ENCODE results near the gene SMCHD1. TPM values are rescaled to one million over a fixed set of nuclear protein-coding genes. Genes with fewer than 3 reads are reported as not detected.
"Not testable (repeated sequence)": the region's sequence is repeated elsewhere in the genome, so short reads cannot be mapped to it uniquely, and the experiment has no call there.

SMCHD1 gene
- total RNA-seq, 1 experiment from 2014 or later: 37.8 TPM

DNA sequence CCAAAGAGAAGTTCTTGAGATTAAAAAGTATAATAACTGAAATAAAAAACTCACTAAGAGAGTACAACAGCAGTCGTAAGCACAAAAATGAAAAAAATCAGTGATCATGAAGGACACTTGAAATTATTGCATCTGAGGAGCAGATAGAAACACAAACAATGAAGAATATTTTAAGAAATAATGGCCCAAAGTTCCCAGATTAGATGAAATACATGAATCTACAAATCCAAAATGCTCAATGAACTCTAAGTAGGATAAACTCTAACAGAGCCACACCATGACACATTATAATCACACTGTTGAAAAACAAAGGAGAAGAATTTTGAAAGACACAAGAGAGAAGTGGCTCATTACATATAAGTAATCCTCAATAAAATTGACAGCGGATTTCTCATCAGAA, 159.4 kb downstream of the SMCHD1 start:
- no peak for DNase-seq (ENCODE audit: low read depth)

DNA sequence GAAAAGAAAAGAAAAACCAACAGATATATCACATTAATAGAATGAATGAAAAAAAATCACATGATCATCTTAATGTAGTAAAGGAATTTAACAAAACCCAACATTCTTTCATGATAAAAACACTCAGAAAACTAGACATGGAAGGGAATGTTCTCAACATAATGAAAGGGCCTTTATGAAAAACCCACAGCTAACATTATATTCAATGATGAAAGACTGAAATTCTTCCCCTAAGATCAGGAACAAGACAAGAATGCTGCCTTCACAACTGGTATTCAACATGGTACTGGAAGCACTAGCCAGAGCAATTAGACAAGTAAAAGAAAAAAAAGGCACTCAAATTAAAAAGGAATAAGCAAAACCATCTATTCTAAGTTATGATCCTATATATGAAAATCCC, 162.8 kb downstream of the SMCHD1 start:
- no peak for DNase-seq (ENCODE audit: low read depth)

DNA sequence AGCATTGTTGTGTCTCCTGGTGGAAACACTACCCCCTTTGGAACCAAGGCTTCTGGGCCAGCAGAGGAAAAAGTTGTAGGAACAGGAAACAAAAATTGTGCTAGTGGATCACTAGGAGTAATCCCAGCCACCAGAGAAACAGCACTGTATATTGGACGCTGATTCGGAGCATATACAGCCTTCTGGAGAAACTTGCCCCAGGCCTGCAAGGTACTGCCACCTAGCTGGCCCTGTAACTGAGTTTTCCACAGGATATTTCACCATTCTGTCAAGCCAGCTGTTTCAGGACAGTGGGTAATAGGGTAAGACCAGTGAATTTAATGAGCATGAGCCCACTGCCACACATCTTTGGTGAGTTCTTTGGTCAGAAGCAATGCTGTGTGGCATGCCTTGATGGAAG, 166.2 kb downstream of the SMCHD1 start:
- no peak for DNase-seq (ENCODE audit: low read depth)

DNA sequence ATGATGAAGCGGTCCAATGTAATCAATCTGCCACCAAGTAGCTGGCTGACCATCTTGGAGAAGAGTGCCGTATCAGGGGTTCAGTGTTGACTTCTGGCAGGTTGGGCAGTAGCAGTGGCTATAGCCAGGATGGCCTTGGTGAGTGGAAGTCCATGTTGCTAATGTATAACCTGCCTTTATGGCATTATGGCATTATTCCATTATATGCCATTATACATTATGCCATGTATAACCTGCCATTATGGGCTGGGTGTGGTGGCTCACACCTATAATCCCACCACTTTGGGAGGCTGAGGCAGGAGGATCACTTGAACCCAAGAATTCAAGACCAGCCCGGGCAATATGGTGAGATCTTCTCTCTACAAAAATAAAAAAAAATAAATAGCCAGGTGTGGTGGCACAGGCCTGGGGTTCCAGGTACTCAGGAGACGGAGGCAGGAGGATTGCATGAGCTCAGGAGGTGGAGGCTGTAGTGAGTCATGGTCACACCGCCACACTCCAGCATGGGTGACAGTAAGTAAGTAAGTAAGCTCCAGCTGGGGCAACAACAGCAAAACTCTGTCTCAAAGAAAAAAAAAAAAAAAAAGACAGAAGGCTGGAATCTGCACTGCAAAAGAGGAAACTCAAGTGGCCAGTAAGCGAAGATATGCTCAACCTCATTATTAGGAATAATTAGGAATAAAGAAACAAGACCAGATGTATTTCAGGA, 166.8 kb downstream of the SMCHD1 start:
- DNase-seq (ENCODE audit: low read depth): no peak

DNA sequence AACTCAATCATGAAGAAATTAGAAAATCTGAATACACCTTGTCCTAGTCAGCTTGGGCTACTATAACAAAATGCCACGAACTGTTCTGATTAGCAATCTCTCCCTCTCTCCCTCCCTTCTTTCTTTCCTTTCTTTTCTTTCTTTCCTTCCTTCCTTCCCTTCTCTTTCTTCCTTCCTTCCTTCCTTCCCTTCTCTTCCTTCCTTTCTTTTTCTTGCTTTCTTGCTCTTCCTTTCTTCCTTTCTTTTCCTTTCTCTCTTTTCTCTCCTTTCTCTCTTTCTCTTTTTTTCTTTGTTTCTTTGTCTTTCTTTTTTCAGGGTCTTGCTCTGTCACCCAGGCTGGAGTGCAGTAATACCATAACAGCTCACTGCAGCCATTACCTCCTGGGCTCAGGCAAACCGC, 167.7 kb downstream of the SMCHD1 start:
- no peak for DNase-seq (ENCODE audit: low read depth)

DNA sequence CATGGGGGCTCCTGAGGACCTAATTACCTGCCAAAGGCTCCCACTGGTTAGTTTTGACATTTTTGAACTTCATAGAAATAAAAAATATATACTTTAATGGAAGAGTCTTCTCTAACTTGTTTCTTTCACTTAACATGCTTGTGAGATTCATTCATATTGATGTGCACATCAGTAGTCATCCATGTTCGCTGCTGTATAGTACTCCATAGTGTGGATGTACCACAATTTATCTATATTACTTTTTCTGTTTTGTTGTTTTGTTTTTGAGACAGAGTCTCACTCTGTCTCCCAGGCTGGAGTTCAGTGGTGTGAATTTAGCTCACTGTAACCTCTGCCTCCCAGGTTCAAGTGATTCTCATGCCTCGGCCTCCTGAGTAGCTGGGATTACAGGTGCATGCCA, 168.4 kb downstream of the SMCHD1 start:
- no peak for DNase-seq (ENCODE audit: low read depth)

DNA sequence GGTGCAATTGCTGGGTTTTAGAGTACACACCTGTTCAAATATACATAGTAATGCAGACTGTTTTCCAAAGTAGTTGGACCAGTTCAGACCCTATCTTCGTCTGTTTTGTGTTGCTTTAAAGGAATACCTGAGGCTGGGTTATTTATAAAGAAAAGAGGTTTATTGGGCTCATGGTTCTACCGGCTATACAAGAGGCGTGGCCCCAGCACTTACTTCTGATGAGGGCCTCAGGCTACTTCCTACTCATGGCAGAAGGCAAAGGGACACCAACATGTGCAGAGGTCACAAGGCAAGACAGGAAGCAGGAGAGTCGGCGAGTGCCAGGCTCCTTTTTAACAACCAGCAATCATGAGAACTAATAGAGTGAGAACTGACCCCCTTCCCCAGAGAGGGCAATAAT, 169.3 kb downstream of the SMCHD1 start:
- DNase-seq (ENCODE audit: low read depth): no peak

DNA sequence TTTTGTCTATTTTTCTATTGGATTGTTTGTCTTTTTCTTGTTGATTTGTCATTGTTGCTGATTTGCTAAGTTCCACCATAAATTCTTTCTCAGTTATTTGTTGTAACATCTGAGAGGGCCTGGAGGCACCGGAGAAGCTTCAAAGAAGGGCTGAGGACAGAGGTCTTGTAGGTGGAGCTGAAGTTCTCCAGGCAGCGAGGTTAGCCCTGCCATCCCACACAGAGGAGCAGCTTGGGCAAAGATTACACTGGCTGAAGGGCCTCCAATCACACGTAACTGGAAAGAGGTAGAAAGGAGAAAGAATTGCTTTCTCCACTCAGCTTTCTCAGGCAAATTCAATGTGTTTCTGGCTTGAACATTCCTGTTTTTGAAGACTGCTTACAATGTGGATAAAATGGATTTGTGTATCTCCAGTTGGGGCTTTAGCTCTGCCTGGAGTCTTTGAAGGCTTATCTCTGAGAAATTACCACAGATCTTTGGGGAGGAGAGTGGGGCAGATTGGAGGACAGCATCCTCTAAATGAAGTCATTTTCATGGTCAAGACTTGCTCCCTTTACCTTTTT, 170.2 kb downstream of the SMCHD1 start:
- DNase-seq (ENCODE audit: low read depth): no peak

DNA sequence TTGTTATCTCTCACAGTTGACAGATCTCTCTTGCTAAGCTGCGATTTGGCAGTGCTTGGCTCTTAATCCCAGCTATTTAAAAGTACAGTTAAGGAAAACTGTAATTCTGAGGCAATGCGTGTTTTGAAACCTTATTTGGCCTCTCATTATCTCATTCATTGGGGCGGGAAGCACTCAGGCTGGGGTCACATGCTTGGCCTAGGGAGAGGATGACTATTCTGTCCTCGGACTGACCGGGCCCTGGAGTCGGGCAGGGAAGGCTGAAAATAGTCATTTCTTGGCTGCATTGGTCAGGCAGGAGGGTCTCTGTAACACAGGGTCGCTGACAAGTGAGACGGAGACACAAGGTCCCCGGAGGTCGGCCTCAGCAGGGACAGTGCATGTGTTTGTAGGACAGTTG, 171.1 kb downstream of the SMCHD1 start:
- DNase-seq (ENCODE audit: low read depth): no peak

DNA sequence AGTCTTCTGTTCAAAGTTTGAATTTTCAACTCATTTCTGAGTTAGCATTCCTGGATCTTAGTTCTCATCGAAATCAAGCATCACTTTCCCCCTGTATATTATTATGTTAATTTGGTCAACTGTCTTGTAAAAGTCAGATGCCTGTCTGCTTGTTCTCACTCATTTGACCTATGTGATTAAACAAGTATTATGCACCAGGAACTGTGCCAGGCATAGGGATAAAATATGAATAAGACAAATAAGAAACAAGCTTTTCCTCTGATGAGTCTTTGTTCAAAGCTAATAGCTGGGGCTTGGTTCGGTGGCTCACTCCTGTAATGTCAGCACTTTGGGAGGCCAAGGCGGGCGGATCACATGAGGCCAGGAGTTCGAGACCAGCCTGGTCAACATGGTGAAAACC, 171.5 kb downstream of the SMCHD1 start:
- no peak for DNase-seq (ENCODE audit: low read depth)

DNA sequence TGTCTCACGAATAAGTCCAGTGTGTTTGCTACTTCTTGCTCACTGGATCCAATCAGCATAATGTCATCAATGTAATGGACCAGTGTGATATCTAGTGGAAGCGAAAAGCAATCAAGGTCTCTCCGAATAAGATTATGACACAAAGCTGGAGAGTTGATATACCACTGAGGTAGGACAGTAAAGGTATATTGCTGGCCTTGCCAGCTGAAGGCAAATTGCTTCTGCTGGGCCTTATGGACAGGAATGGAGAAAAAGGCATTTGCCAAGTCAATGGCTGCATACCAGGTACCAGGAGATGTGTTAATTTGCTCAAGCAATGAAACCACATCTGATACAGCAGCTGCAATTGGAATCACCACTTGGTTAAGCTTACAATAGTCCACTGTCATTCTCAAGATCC, 180.6 kb downstream of the SMCHD1 start:
- not testable (repeated sequence) for DNase-seq (ENCODE audit: low read depth)

DNA sequence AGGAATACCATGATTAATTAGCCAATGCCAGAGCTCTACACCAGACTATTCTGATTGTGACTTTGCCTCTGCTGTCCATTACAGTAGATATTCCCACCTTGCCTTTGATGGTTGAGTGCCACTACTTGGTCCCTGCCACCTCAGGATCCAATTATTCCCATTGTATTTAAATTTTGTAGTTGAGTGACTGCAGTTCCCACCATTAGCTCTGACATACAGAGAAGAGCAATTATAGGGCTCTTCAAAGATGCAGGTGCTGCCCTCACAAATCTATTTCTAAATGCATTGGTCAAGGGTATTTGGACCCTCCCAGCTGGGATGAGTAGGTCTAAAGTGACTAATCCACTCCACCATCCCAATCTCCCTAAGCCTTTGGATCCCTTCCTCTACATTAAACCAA, 181.8 kb downstream of the SMCHD1 start:
- not testable (repeated sequence) for DNase-seq (ENCODE audit: low read depth)

DNA sequence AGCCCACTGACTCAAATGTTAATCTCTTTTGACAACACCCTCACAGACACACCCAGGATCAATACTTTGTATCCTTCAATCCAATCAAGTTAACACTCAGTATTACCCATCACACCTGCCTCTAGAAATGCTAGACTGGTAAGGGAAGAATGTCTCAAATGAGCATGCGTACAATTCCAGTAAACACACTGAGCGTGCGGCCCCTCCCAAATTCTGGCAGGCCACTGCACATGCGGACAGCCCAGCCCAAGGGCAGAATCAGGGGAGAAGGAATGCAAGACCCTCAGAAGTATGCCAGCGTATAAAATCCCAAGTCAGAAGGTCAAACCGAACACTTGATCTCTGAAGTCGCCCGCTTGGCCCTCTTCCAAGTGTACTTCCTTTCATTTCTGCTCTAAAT, 183.7 kb downstream of the SMCHD1 start:
- DNase-seq (ENCODE audit: low read depth): no peak

DNA sequence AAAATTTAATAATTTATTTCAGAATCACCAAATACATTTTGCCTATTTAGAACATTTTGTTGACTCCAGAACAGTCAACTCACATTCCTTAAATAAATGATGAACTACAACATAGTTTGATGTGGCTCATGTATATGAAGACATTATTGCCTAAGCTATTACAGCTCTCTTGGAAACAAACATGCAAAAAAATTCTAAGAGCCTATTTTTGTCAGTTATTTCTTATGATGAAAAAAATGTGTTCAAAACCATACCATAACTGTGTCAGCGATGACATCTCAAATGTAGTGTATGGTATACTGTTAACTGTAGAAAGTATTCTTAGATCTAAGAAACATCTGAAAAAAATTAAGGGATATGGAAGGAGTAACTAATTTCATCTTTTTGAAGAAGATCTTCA, 185.0 kb downstream of the SMCHD1 start:
- no peak for DNase-seq (ENCODE audit: low read depth)

DNA sequence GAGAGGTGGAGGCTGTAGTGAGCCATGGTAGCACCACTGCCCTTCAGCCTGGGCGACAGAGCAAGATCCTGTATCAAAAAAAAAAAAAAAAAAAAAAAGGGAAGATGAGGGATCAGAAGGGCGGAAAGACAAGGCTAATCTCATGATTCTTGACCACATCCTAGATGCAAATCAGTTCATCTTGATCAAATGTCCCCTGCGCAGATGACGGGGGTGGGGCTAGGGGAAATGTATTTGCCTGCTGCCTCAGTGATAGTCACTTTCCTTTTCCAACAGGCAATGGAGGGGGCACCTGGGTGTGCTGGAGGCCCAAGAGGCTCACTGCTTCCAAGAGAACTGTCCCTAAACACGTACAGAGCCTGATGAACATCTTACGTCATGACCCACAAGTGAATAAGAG, 187.6 kb downstream of the SMCHD1 start:
- DNase-seq (ENCODE audit: low read depth): no peak

DNA sequence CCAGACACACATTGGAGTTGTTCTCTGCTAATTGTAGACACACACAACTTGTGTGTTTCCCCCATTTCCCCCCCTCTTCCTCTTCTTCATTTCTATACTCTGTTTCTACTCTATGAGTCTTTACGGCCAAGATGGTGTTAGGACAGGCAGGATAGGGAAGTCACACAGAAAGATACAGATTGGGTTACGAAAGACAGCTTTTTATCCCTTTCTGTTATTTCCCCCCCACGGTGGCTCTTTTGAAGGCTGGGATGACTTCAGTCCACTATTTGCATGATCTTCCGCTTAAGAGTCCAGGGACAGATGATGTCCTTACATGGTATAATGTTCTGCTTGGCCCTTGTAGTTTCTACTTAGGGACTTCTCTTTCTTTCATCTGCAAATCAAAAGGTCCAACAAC, 189.6 kb downstream of the SMCHD1 start:
- DNase-seq (ENCODE audit: low read depth): no peak

DNA sequence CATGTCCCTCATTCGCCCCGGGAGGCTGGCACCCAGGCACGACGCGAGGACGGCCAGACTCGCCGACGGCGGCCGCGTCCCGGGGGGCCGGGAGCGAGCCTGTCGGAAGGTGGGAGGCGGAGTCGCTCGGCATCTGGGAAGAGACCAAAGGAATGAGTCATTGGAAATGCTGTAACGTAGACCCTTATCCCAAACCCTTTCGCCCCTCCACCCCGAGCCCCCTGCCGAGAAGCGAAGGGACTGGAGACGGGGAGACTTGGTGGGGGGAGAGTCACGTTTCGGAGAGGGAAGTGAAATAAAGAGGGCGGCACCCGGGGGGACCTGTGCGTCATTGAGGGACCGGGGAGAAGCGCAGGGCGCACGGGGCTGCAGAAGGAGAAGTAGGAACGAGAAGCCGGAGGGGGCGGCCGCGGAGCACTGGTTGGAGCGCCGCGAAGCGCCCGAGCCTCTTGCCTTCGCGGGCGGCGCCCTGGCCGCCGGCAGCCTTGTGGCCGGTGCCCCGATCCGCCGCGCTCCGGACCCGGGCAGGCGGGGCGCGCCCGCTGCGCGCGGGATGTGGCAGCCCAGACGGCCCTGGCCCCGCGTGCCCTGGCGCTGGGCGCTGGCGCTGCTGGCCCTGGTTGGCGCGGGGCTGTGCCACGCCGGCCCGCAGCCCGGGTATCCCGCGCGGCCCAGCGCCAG, 191.2 kb downstream of the SMCHD1 start, which contains the start of gene EMILIN2:
Gene EMILIN2 (plus strand): TSS at position 371 of the 681 bp plus-strand sequence. CDS start 183 bp downstream, at position 554.
- DNase-seq (ENCODE audit: low read depth): peak; percentile 31

DNA sequence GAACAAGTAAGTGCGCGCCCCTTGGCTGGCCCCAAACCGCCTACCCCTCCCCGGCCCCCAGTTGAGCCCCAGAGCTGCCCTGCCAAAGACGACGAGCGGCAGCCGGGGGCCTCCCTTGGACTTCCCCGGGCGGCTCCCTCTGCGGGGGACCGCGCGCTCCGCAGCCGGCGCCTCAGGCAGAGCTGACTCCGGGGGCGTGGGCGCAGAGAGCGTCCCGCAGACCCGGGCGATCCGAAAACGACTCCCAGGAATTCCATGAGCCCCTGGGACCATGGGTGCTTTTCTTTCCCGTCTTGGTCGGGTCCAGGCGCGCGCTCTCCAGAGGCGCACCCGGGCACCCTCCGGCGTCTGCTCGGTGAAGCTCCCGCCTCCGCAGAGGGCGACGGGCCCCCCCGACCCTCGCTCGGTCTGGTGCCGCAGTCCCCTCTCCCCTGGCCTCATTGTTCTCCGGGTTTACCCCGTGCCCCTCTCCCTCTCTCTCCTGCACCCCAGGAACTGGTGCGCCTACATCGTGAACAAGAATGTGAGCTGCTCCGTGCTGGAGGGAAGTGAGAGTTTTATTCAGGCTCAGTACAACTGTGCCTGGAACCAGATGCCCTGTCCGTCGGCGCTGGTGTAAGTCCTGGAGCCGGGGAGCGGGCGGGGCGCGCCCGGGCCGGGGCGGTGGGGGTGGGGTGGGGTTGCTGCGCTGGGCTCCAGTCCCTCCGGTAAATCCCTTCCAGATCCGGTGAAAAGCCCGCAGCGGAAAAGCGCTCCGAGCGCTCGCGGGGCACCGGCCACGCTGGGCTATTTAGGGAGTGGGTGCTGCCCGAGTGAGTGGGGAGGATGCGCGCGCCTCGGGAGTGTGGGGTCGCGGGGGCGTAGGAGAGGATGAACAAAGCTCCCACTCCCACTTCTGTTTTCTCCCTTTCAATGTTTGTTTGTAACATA, 192.1 kb downstream of the SMCHD1 start:
- DNase-seq (ENCODE audit: low read depth): peak; percentile 3

DNA sequence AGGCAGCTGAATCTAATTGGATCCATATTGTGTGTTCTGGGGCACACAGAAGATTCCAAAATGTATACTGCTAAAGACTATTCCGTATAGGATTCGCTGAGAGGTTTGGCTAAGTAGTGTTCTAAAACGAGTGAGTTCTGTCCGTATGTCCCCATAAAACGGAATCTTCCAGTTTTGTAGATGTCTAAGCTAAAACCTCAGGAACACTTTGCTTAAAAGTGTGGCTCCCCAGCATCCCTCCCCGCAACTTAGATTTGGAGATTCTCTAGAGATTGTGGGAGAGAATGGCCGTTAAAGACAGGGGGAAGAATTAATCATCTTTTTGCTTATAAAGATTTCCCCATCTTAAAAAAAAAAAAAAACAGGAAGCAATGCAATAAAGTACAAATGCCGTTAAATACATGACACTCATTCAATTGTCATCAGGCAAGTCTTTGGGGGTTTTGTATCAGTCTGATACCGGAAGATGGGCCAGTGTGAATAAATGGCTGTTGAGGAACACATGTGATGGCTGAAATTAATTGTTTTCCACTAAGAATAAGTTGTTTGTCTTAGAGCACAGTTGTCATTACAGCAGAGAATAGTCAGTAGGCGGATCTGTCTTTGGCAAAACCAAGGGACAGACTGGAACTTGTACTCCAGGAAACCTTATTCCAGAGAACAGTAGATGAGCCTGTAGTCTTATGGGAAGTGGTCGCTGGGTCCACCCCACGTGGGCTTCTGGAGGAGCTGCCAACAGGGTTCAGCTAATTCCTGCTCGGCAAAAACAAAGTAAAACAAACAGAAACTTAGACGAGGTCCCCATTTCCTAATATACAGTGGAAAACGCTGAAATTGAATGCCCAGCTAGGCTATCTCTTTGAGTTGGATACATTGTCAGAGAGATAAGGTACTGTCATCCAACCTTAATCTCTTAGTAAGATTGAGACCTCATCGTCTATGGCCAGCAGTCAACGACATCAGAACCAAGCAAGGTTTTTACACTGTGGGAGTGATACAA, 193.0 kb downstream of the SMCHD1 start:
- DNase-seq (ENCODE audit: low read depth): no peak

DNA sequence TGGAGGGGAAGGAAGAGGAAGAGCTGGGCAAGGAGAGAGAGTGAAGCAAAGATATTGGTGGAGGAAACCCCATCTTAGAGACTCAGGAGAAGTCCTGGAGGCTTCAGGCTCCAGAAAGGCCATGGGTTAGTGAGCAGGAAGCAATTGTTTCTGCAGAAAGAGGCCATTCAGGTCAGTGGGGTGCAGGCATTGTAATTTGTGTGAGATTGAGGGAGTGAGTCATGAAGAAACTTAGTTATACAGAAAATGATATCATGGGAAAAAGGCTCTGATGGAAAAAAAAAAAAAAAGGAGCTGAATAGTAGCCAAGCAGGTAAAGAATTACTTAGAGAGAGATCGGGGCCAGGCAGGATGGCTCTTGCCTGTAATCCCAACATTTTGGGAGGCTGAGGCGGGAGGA, 195.3 kb downstream of the SMCHD1 start:
- DNase-seq (ENCODE audit: low read depth): no peak

DNA sequence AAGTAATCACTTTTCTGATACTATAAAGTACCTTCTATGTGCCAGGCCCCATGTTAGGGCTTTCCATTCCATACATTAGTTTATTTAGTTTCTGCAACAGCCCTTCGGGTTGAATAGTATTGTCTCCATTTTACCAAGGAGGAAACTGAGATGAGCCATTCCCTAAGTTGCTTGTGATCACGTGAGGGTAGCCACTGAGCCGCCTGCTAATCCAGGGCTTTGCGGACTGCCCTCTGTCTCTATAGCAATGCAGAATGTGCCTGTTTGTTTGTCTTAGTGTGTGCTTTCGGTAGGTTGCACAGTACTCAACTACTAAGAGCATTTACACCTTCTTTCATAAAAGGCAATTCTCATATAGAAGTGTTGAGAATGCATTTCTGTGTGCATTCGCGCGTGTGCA, 196.2 kb downstream of the SMCHD1 start:
- no peak for DNase-seq (ENCODE audit: low read depth)

Measured in Daoy (cell line).